ENCODE measurements around the gene TRIM25. TPM values are rescaled to one million over a fixed set of nuclear protein-coding genes. Genes with fewer than 3 reads are reported as not detected.

TRIM25 gene
- total RNA-seq, 1 experiment from 2014 or later: 32.5 TPM

DNA sequence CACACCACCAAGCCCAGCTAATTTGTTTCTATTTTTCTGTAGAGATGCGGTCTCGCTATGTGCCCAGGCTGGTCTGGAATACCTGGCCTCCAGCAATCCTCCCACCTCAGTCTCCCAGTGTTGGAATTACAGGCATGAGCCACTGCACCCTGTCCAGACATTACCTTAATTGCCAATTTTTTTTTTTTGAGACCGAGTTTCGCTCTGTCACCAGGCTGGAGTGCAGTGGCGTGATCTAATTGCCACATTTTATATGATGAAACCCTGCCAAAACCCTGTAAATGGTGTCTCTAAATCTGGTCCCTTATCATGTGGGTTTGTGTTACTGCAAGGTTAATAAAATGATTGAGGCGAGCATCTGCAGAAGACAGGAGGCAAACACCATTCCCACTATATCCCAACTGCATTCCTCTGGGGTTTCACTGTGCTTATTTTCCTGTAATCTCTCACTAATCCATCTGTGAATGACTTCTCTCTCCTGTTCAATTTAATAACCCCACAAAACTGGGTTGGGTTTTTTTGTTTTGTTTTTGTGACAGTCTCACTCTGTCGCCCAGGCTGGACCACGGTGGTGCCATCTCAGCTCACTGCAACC lies 19.4 kb upstream of the TRIM25 start:
- Histone ChIP-seq H3K23ac (ENCODE audit: insufficient read length, low read depth, low read length) (no peak overlapping the region), H3K18ac (ENCODE audit: insufficient read length, low read depth, low read length) (no peak overlapping the region), H3K4me1 (ENCODE audit: insufficient read depth, low read length) (no peaks in the 10 kb centered on the region), H3T11ph (ENCODE audit: low read length) (no peak overlapping the region), H2AFZ (ENCODE audit: low read length) (no peak overlapping the region), H3K9me3 (ENCODE audit: control insufficient read depth, low read depth, low read length) (peaks cover 23% of the 10 kb centered on the region), H3K56ac (ENCODE audit: insufficient read length, low read depth, low read length) (no peak overlapping the region), H2BK12ac (ENCODE audit: insufficient read length, low read depth, low read length) (no peak overlapping the region), H2BK20ac (ENCODE audit: low read depth, low read length, poor library complexity, severe bottlenecking) (no peak overlapping the region), H3K27ac (ENCODE audit: insufficient read length, low read depth, low read length) (no peak overlapping the region), H3K4me2 (ENCODE audit: insufficient read depth, insufficient read length, low read length) (no peak overlapping the region), H3K79me1 (ENCODE audit: insufficient read depth, low read depth, low read length, poor library complexity, severe bottlenecking) (no peaks in the 10 kb centered on the region), H2BK15ac (ENCODE audit: low read depth, low read length) (no peak overlapping the region), H3K14ac (ENCODE audit: insufficient read depth, low read length) (no peak overlapping the region), H3K27me3 (ENCODE audit: insufficient read depth, low read length) (no peaks in the 10 kb centered on the region), H4K8ac (replicated peaks; ENCODE audit: insufficient read length, low read depth, low read length) (no peak overlapping the region), H3K79me2 (ENCODE audit: insufficient read depth, low read length) (no peaks in the 10 kb centered on the region), H4K5ac (ENCODE audit: insufficient read length, low read depth, low read length) (no peak overlapping the region), H3K4ac (ENCODE audit: low read depth, low read length) (no peak overlapping the region), H4K20me1 (ENCODE audit: control insufficient read depth, insufficient read depth, insufficient read length) (no peaks in the 10 kb centered on the region), H3K23me2 (ENCODE audit: insufficient read length, low read depth, low read length, poor library complexity, severe bottlenecking) (no peaks in the 10 kb centered on the region), H3K9ac (ENCODE audit: extremely low read depth, insufficient read length, low read length) (no peak overlapping the region), H2BK5ac (ENCODE audit: insufficient read length, low read length) (no peak overlapping the region), H2BK120ac (ENCODE audit: low read depth, low read length, poor library complexity, severe bottlenecking) (no peak overlapping the region), H4K91ac (ENCODE audit: insufficient read length, low read depth, low read length) (no peak overlapping the region), H2AK5ac (ENCODE audit: insufficient read length, low read length) (no peak overlapping the region)
- Mint-ChIP-seq H3K4me3 (no peak overlapping the region), H3K4me1 (no peaks in the 10 kb centered on the region), H3K27ac (no peak overlapping the region), H3K9me3 (peaks cover 43 to 50% of the 10 kb centered on the region in 2 experiments), H3K27me3 (ENCODE audit: low read depth) (no peaks in the 10 kb centered on the region; the same call in 1 of the 2 replicates), H3K36me3 (ENCODE audit: insufficient read depth in 1 of 3, low read depth in 3 of 3) (peaks cover 54 to 92% (median 85%) of the 10 kb centered on the region in 3 experiments)
- no peak for DNase-seq
- TF ChIP-seq, protein P1, sequence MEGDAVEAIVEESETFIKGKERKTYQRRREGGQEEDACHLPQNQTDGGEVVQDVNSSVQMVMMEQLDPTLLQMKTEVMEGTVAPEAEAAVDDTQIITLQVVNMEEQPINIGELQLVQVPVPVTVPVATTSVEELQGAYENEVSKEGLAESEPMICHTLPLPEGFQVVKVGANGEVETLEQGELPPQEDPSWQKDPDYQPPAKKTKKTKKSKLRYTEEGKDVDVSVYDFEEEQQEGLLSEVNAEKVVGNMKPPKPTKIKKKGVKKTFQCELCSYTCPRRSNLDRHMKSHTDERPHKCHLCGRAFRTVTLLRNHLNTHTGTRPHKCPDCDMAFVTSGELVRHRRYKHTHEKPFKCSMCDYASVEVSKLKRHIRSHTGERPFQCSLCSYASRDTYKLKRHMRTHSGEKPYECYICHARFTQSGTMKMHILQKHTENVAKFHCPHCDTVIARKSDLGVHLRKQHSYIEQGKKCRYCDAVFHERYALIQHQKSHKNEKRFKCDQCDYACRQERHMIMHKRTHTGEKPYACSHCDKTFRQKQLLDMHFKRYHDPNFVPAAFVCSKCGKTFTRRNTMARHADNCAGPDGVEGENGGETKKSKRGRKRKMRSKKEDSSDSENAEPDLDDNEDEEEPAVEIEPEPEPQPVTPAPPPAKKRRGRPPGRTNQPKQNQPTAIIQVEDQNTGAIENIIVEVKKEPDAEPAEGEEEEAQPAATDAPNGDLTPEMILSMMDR (conservative IDR thresholded peaks at IDR 0.05): no peak
- WGBS (ENCODE audit: extremely low coverage, insufficient read length, low lambda C conversion rate): no CpG with 5 or more reads among the region's 8 CpGs

Data from H9 (cell line).